Esophagus (tissue), 2 donors: Measurements from ENCODE around the gene RPS21. TPM values are rescaled to one million over a fixed set of nuclear protein-coding genes. Genes with fewer than 3 reads are reported as not detected.
A peak's percentile ranks its signal among the peaks of the same experiment; 100 is the strongest.

Source experiments
- H3K27ac ChIP-seq, 2 donors: one replicate each; pipeline ENCODE4 v1.5.1; 2013; ENCODE audit warnings: low read depth in 2 of 2, mild to moderate bottlenecking in 2 of 2, inconsistent platforms in 1 of 2, low read length in 1 of 2, moderate library complexity in 1 of 2
- H3K27me3 ChIP-seq, 2 donors: one replicate each; pipeline ENCODE4 v1.6.1; 2013; ENCODE audit warnings: low read length in 2 of 2, control low read depth in 1 of 2, mild to moderate bottlenecking in 1 of 2; ENCODE audit not compliant: insufficient read depth in 2 of 2, control insufficient read depth in 1 of 2
- H3K36me3 ChIP-seq, 2 donors: one replicate each; pipeline ENCODE4 v1.6.1; 2013; ENCODE audit warnings: low read length in 1 of 2; ENCODE audit not compliant: control insufficient read depth in 2 of 2, insufficient read depth in 2 of 2
- H3K4me1 ChIP-seq, 2 donors: one replicate each; pipeline ENCODE4 v1.6.1; 2013; ENCODE audit warnings: low read length in 1 of 2; ENCODE audit not compliant: control insufficient read depth in 2 of 2, insufficient read depth in 2 of 2
- H3K4me3 ChIP-seq, 2 donors: one replicate each; pipeline ENCODE4 v1.5.1; 2013; ENCODE audit warnings: low read length in 2 of 2, mild to moderate bottlenecking in 2 of 2, low read depth in 1 of 2, moderate library complexity in 1 of 2
- H3K9me3 ChIP-seq, 2 donors: one replicate each; pipeline ENCODE4 v1.6.1; 2013; ENCODE audit warnings: mild to moderate bottlenecking in 2 of 2, low read depth in 1 of 2, low read length in 1 of 2, moderate library complexity in 1 of 2; ENCODE audit not compliant: control insufficient read depth in 2 of 2, insufficient read depth in 1 of 2
- WGBS, 2 donors: extraction: QIAGEN DNeasy Blood & Tissue Kit; methylation state at CpG; one replicate each; pipeline ENCODE4 v1.1.7; 2013; 5-methylcytosine and 5-hydroxymethylcytosine counted together
- polyA plus RNA-seq, 2 donors: library from polyadenylated mRNA; stranded (reverse); fragments of 200-250 nt; gene quantifications; one replicate each; pipeline ENCODE4 v1.2.3, GENCODE V29; 2013
- donor health status: healthy with polysubstance abuse.
- donor health status: Bipolar disorder and iron deficiency.

Gene RPS21
- polyA plus RNA-seq, 2 donors, result 4,370 to 5,155 TPM

DNA sequence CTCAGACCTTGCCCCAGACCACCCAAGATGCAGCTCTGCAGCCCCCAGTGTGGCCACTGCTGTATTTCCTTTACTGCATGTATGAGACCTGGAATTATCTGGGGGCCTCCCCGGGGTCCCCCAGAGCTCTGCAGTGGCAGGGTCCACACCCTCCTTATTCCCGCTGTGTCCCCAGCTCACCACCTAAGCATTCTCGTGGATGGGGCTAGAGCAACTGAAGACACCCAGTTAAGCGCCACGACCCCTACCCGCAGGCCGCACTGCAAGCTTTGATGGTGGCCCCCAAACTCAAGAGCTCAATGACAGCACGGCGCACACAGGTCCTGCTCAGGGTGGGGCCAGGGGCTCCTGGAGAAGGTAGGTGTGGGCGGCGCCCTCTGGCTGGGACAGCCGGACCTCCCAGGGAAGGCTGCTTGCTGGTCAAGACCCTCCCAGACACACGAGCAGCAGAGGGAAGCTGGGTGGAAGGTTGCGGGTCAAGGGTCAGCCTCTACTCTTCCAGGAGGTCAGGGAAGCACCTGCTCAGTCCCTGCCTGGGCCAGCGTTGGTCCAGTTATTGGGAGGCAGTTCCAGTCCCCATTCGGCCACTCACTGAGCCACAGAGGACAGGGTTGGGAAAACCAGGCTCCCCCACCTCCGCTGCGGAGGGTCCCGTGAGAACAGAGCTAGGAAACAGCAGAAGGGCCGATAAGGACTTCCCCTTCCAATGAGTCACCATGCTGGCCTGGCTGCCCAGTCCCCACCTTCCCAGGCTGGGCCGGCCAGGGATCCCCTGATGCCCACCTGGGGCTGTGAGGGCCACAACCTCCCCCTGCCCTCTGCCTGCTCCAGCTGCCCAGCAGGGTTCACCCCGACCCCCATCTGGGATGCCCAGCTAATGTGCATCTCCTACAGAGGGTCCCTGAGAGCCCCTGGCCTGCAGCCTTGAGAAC lies 22.7 kb upstream of the RPS21 start:
- no peaks in the 10 kb centered on the region for H3K27me3 ChIP-seq
- H3K4me3 ChIP-seq, result peak overlapping the region; percentile 2 to 36
- 50 to 66% methylated on average over 22 of the region's 22 CpGs for WGBS, 2 donors
- H3K4me1 ChIP-seq, result peaks cover 35 to 72% of the 10 kb centered on the region in 2 donors
- H3K36me3 ChIP-seq, result peaks cover 0 to 10% of the 10 kb centered on the region in 2 donors
- H3K9me3 ChIP-seq, result no peaks in the 10 kb centered on the region
- H3K27ac ChIP-seq, result peak overlapping the region; percentile 78 to 91

DNA sequence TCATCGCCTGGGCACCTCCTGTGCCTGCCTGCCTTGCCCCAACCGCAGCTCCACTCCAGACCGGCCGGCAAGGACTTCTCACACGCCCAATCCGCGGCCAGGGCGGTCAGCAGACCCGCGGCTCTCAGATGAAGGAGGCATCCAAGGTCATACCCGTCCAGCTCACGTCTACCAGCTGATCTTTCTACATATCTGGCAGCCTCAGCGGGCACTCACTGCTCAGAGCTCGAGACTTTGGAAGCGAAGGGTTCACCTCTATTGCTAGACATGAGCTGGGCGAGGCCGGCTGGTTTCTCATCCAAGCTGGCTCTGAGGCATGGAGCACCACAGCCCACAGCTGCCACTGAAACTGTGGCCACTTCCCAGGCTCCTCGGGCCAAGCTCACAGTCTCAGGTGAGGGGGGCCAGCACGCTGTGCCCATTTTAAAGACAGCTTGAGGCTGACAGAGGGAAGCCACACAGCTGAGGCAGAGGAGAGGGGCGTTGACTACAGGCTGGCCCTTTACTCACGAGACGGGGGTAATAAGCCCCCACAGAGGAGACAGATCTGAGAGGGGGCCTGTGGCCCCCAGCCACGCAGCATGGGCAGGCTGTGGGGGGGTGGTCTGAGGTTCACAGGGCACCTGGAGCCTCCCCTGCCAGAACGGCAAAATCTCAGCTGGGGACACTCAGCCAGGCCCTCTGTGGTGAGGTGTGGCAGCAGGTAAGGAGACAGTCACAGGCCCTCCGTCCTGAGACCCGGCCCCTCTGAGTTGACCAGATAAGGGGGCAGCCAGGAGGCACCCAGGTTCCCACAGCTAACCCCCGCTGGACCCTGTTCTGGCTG lies 21.8 kb upstream of the RPS21 start:
- Histone ChIP-seq H3K36me3 (peaks cover 0 to 10% of the 10 kb centered on the region in 2 donors), H3K4me3 (peak overlapping the region; percentile 36 to 72), H3K27ac (peak overlapping the region; percentile 78 to 91), H3K9me3 (no peaks in the 10 kb centered on the region), H3K27me3 (no peaks in the 10 kb centered on the region), H3K4me1 (peaks cover 32 to 72% of the 10 kb centered on the region in 2 donors)
- 30 to 46% methylated on average over 27 of the region's 27 CpGs for WGBS, 2 donors

DNA sequence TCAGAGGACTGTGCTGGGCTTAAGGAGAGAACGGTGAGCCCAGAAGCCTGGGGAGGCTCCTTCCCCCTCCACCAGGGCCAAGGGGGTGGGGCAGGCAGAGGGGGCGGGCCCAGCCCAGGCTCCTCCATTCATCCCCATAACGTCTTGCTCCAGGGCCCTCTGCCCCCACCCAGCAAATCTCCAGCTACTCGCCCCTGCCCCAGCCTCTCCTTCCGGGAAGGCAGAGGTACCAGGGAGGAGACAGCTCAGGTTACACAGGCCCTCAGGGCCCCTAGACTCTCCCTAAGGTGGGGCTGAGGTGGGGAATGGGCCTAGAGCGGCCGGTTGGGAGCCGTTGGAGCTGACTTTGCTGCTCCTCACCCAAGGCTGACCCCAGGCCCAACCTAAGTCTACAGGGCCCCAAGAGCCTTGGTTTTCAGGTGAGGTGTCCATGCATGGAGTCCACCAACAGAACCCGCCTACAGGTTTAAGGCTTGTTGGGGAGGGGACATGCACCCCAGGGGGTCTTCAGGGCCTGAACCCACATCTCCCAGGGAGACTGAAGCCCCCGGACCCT lies 21.0 kb upstream of the RPS21 start:
- WGBS, 2 donors, result 18 to 23% methylated on average over 8 to 10 of the region's 10 CpGs
- Histone ChIP-seq H3K9me3 (no peaks in the 10 kb centered on the region), H3K4me1 (peaks cover 35 to 71% of the 10 kb centered on the region in 2 donors), H3K27ac (peak overlapping the region; percentile 78 to 91), H3K36me3 (peaks cover 0 to 10% of the 10 kb centered on the region in 2 donors), H3K27me3 (no peaks in the 10 kb centered on the region), H3K4me3 (peak overlapping the region; percentile 61 to 72)

DNA sequence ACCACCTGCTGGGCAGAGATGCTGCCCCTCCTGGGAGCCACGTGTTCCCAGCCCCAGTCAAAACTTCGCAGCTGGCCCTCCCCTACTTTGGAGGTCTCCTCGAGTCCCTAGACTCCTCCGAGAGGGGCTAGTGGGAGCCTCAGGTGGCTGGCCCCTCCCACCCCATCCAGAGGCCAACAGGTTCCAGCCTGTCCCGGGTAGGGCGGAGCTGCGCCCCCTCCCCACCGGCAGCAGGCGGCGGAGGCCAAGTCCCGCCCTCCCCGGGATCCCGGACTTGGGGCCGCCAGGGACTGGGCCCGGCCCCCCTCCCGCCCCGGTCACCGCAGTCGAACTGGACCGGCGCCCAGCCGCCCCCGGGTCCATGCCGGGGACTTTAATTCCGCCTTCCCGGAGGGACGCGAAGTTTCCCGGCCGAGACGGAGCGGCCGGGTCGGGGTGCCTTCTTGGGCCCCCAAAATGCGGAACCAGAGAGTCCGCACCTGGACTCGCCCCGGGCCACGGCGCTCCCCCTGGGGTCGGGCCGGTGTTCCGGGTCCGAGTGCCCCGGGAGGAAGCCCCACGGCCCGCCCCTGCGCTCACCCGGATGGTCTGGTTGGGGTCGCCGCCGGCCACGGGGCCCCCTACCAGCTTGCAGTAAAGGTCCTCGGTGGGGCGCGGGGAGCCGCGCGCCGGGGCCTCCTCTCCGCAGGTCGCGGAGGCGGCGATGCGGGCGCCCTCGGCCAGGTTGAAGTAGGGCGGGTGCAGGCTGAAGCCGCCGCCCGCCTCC lies 20.4 kb upstream of the RPS21 start:
- H3K9me3 ChIP-seq, result no peaks in the 10 kb centered on the region
- H3K4me3 ChIP-seq, result peak overlapping the region; percentile 61 to 72
- H3K36me3 ChIP-seq, result peaks cover 0 to 9% of the 10 kb centered on the region in 2 donors
- H3K27ac ChIP-seq, result peak overlapping the region; percentile 78 to 91
- no peaks in the 10 kb centered on the region for H3K27me3 ChIP-seq
- H3K4me1 ChIP-seq, result peaks cover 34 to 66% of the 10 kb centered on the region in 2 donors
- WGBS, 2 donors, result 1 to 2% methylated on average over 51 to 72 of the region's 72 CpGs

DNA sequence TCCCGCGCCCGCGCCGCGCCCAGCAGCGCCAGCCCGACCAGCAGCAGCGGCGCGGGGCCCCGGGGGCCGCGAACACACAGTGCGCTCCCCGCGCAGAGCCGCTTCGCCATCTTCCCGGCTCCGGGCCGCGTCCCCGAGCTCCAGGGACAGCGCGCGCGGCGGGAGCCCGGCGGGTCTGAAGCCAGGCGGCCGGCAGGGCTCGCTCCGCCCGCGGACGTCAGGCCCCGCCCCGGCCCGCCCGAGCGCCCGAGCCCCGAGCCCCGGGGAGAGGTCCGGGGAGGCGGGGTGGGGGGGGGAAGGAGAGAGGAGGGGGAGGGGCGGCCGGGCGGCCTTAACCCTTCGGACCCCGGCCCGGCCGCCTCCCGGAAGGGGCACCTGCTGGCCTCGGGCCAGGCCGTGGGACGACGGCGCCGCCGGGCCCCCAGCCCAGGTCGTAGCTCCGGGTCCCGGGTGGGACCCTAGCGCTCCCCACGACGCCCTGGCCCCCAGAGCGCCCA lies 19.7 kb upstream of the RPS21 start, which contains the start of gene LAMA5:
Gene LAMA5, minus strand, starts transcription at position 177 of the 497 bp plus-strand sequence. Its CDS starts 67 bp downstream, at position 110.
- H3K9me3 ChIP-seq, result no peaks in the 10 kb centered on the region
- H3K36me3 ChIP-seq, result peaks cover 0 to 3% of the 10 kb centered on the region in 2 donors
- WGBS, 2 donors, result 1% methylated on average over 45 to 70 of the region's 70 CpGs
- peak within 1 kb of the TSS; percentile 61 to 72 for H3K4me3 ChIP-seq
- H3K27ac ChIP-seq, result peak within 1 kb of the TSS; percentile 78 to 91
- H3K27me3 ChIP-seq, result no peaks in the 10 kb centered on the region
- peaks cover 30 to 59% of the 10 kb centered on the region in 2 donors for H3K4me1 ChIP-seq

DNA sequence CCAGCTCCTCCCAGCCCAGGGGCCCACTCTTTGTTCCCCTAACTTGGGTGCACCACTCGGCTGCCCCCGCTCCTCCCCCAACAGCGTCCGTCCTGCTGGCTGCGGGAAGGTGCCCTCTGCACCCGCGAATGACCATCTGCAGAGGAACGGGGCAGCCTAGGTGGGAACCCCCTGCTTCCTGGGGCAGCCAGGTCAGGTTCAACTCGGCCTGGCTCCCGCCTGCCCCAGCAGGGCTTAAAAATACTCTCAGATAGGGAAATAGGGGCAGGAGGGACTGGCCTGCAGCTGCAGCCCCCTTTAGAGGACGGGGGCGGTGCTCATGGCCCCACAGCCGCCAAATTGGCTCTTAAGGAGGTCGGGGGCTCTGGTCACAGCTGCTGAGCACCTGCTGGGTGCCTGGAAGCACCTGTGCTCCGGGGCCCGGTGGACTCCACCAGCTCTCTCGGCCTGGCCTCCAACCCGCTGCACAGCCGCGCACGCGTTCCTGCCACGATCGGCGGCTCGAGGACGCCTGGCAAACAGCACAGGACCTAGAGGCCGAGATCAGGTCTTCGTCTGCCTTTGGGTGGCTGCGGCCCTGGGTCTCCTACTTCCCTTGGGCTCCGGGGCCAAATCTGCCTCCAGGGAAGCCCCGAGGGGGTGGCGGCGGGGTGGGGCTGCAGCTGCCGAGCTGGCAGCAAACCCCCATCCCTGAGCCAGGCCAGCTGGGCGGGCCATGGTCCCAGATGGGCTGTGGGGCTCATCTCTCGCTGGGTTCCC lies 19.1 kb upstream of the RPS21 start:
- H3K4me1 ChIP-seq, result peaks cover 28 to 54% of the 10 kb centered on the region in 2 donors
- H3K36me3 ChIP-seq, result peaks cover 0 to 3% of the 10 kb centered on the region in 2 donors
- H3K27ac ChIP-seq, result peak overlapping the region; percentile 74 to 78
- 3 to 10% methylated on average over 34 to 37 of the region's 37 CpGs for WGBS, 2 donors
- H3K4me3 ChIP-seq, result peak overlapping the region; percentile 22 to 72
- no peaks in the 10 kb centered on the region for H3K27me3 ChIP-seq
- H3K9me3 ChIP-seq, result no peaks in the 10 kb centered on the region

DNA sequence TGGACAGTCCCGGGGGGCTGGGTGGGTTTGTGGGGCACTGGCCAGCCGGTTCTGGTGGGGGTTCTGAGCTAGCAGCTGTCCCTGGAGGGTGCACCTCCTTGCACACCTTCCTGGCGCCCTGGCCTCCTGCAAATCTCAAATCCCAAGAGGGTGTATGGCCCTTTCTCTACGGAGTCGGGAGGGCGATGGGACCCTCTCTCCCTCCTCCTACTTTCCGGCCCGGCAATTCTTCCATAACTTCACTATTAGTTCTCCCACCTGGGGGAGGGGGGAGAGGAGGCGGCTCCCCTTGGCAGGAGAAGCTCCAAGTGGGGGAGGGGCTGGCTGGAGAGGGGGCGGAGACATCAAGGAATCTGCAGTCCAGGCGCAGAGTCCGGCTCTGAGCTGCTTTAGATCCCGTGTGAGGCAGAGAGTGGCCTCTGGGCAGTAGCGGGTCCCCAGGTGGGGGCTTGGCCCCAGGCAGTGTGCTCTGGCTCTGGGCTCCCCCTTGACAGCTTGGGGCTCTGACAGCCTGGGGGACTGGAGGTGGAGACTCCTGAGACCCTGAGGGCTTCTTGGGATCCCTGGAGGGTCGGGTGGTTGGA lies 18.4 kb upstream of the RPS21 start:
- no peaks in the 10 kb centered on the region for H3K9me3 ChIP-seq
- H3K36me3 ChIP-seq, result peaks cover 0 to 3% of the 10 kb centered on the region in 2 donors
- WGBS, 2 donors, result 6 to 9% methylated on average over 15 of the region's 15 CpGs
- peaks cover 23 to 47% of the 10 kb centered on the region in 2 donors for H3K4me1 ChIP-seq
- peak overlapping the region; percentile 74 to 78 for H3K27ac ChIP-seq
- H3K4me3 ChIP-seq, result no peak overlapping the region
- H3K27me3 ChIP-seq, result no peaks in the 10 kb centered on the region
